T-helper 17 cell (primary cell): Measurements from ENCODE around the gene PRKCD. TPM values are rescaled to one million over a fixed set of nuclear protein-coding genes. Genes with fewer than 3 reads are reported as not detected.

ENCODE experiments used
- ATAC-seq: fragments of 150-1000 bp; cut with Tn5 transposase; 2 replicates; pipeline ENCODE4 v1.10.0; 2021; ENCODE audit warnings: mild to moderate bottlenecking, moderate library complexity
- DNase-seq, 3 donors: peaks; one replicate each; pipeline versions ENCODE4 v3.0.0 to v3.0.0-alpha.2; 2020 to 2021
- H3K9me3 ChIP-seq: one replicate; pipeline ENCODE4 v1.7.0; 2013; ENCODE audit warnings: low read length, mild to moderate bottlenecking; ENCODE audit not compliant: control insufficient read depth, poor library complexity, severe bottlenecking
- H3K27ac Mint-ChIP-seq: one replicate; pipeline ENCODE4 v1.8.0; 2022; ENCODE audit warnings: mild to moderate bottlenecking, moderate library complexity, mixed read lengths
- H3K27me3 Mint-ChIP-seq: one replicate; pipeline ENCODE4 v1.8.0; 2022; ENCODE audit warnings: mixed read lengths
- H3K36me3 Mint-ChIP-seq: one replicate; pipeline ENCODE4 v1.8.0; 2022; ENCODE audit warnings: low read depth, mixed read lengths
- H3K4me1 Mint-ChIP-seq: one replicate; pipeline ENCODE4 v1.8.0; 2022; ENCODE audit warnings: mild to moderate bottlenecking, mixed read lengths
- H3K4me3 Mint-ChIP-seq: one replicate; pipeline ENCODE4 v1.8.0; 2022; ENCODE audit warnings: mild to moderate bottlenecking, moderate library complexity, mixed read lengths
- total RNA-seq, 4 donors: library from RNA in 2 of 4; stranded (reverse) in 2 of 4; gene quantifications; one replicate each; pipeline ENCODE4 v1.2.3 and lab custom pipeline; 2022 to 2026

Gene PRKCD
- total RNA-seq, 2 donors from 2014 or later = 27.3 to 35.0 TPM

- no peaks in the 10 kb centered on the region for H3K9me3 ChIP-seq
- ATAC-seq = peak; percentile 96
- no peaks in the 10 kb centered on the region for H3K36me3 Mint-ChIP-seq
- H3K4me1 Mint-ChIP-seq = peaks cover 3% of the 10 kb centered on the region
- H3K27ac Mint-ChIP-seq = no peak overlapping the region
- peak; percentile 54 to 74 (median 54) for DNase-seq
- no peak overlapping the region for H3K4me3 Mint-ChIP-seq
- no peaks in the 10 kb centered on the region for H3K27me3 Mint-ChIP-seq
These were observed 59.0 kb downstream of the PRKCD start for GRCh38 chr3:53219895-53220483.

- ATAC-seq = no peak
- H3K4me3 Mint-ChIP-seq = no peak overlapping the region
- no peaks in the 10 kb centered on the region for H3K36me3 Mint-ChIP-seq
- H3K27ac Mint-ChIP-seq = peak overlapping the region; percentile 6
- H3K9me3 ChIP-seq = no peaks in the 10 kb centered on the region
- no peak for DNase-seq
- H3K27me3 Mint-ChIP-seq = no peaks in the 10 kb centered on the region
- peaks cover 3% of the 10 kb centered on the region for H3K4me1 Mint-ChIP-seq
These were observed 60.3 kb downstream of the PRKCD start for GRCh38 chr3:53221345-53221744.

DNA sequence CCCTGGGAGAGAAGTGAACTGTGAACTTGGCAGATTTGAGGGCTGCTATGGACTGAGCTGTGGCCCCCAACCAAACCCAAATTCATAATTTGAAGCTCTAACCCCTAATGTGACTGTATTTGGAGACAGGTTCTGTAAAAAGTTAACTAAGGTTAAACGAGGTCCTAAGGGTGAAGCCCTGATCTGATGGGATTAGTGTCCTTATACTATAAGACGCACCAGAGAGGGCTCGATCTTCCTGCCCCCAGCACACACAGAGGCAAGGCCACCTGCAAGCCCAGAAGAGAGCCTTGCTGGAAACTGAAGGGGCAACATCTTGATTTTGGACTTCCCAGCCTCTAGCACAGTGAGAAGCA lies 60.8 kb downstream of the PRKCD start:
- H3K9me3 ChIP-seq = no peaks in the 10 kb centered on the region
- DNase-seq = no peak
- no peak for ATAC-seq
- no peak overlapping the region for H3K4me3 Mint-ChIP-seq
- H3K27ac Mint-ChIP-seq = peak overlapping the region; percentile 6
- H3K36me3 Mint-ChIP-seq = no peaks in the 10 kb centered on the region
- peaks cover 3% of the 10 kb centered on the region for H3K4me1 Mint-ChIP-seq
- no peaks in the 10 kb centered on the region for H3K27me3 Mint-ChIP-seq

DNA sequence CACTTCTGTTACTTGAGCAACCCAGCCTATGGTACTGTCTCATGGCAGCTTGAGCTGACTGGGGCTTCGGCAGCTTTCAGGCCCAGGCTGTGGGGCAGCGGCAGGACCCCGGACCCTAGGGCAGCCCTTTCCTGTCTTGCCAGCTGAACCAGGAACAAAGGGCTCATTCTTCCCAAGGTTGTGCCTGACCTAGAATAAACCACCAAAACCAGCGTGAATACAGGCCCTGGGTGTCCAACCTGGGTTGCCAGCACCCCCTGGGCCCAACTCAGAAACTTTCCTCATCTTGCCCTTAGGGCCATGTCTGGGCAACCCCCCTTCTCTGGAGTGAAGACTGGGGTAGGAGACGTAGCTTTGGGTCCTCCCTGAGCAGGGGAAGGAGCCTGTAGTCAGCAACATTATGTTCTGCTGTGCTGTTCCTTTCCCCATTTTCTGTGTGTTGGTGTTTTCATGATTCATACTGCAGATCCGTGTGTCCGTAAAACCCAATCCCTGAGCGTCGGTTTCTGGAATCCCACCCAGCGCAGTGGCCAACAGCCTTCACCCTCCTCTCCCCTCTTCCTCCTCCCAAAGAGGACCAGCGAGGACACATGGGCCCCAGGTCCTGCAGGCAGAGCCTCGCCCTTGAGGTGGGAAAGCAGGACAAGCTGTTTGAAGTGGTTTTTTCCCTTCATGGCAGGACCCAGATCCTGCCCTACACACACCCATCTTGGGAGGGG lies 61.3 kb downstream of the PRKCD start:
- Mint-ChIP-seq H3K27me3 (no peaks in the 10 kb centered on the region), H3K27ac (no peak overlapping the region), H3K36me3 (peaks cover 1% of the 10 kb centered on the region), H3K4me3 (no peak overlapping the region), H3K4me1 (peaks cover 3% of the 10 kb centered on the region)
- no peaks in the 10 kb centered on the region for H3K9me3 ChIP-seq
- ATAC-seq (no peak), DNase-seq (no peak)

GRCh38 chr3:53223025-53223424 lies 62.0 kb downstream of the PRKCD start:
- H3K9me3 ChIP-seq = no peaks in the 10 kb centered on the region
- H3K36me3 Mint-ChIP-seq = peaks cover 2% of the 10 kb centered on the region
- no peaks in the 10 kb centered on the region for H3K27me3 Mint-ChIP-seq
- H3K4me1 Mint-ChIP-seq = peaks cover 3% of the 10 kb centered on the region
- H3K4me3 Mint-ChIP-seq = no peak overlapping the region
- DNase-seq (no peak), ATAC-seq (no peak)
- no peak overlapping the region for H3K27ac Mint-ChIP-seq

DNA sequence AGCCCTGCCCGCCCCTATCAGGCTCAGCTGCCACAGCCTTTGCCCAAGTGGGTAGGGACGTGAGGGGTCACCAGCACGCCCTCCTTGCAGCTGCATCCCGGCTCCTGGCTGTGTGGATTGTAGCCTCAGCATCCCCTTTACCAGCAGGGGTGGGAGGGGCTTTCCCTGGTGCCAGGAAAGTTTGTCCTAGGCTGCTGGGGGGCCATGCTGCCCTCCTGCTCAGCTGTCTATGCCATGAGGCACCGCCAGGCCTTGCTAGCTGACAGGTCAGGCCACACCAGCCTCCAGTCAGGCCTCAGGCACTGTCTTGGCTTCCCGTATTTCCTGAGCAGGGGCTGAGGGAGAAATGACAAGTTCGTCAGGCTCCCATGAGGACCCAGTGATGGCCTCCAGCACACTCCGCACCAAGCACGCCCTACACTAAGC lies 62.5 kb downstream of the PRKCD start:
- peak overlapping the region; percentile 78 for H3K27ac Mint-ChIP-seq

GRCh38 chr3:53224026-53224425 lies 63.0 kb downstream of the PRKCD start:
- Mint-ChIP-seq H3K4me1 (no peaks in the 10 kb centered on the region), H3K27me3 (no peaks in the 10 kb centered on the region), H3K27ac (peak overlapping the region; percentile 78), H3K36me3 (peaks cover 2% of the 10 kb centered on the region), H3K4me3 (no peak overlapping the region)
- no peaks in the 10 kb centered on the region for H3K9me3 ChIP-seq
- no peak for DNase-seq
- ATAC-seq = no peak

More for the DNA sequence above, 62.5 kb downstream of the PRKCD start:
- Mint-ChIP-seq H3K4me3 (no peak overlapping the region), H3K27me3 (no peaks in the 10 kb centered on the region), H3K4me1 (no peaks in the 10 kb centered on the region), H3K36me3 (peaks cover 2% of the 10 kb centered on the region)
- ATAC-seq (no peak), DNase-seq (no peak)
- no peaks in the 10 kb centered on the region for H3K9me3 ChIP-seq

DNA sequence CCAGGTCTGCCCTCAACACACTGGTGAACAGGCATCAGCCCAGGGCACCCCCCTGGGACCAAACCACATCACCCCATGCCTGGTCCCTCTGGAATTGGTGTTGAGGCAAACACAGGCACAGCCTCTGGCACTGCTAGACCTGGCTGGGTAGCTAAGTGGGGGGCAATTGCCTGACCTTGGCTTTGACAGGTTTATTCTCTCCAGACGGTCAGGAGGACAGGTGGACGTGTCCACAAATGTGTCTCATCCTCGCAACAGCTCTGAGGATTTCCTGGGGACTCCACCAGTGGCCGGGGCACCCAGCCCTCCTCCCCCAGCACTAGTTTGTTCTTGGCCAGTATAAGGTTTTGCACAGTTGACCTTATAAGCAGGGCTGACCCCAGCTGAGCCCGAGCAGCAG lies 63.5 kb downstream of the PRKCD start:
- no peaks in the 10 kb centered on the region for H3K9me3 ChIP-seq
- no peak for ATAC-seq
- no peaks in the 10 kb centered on the region for H3K4me1 Mint-ChIP-seq
- no peak overlapping the region for H3K4me3 Mint-ChIP-seq
- DNase-seq = no peak
- no peaks in the 10 kb centered on the region for H3K27me3 Mint-ChIP-seq
- H3K27ac Mint-ChIP-seq = peak overlapping the region; percentile 78
- peaks cover 2% of the 10 kb centered on the region for H3K36me3 Mint-ChIP-seq

DNA sequence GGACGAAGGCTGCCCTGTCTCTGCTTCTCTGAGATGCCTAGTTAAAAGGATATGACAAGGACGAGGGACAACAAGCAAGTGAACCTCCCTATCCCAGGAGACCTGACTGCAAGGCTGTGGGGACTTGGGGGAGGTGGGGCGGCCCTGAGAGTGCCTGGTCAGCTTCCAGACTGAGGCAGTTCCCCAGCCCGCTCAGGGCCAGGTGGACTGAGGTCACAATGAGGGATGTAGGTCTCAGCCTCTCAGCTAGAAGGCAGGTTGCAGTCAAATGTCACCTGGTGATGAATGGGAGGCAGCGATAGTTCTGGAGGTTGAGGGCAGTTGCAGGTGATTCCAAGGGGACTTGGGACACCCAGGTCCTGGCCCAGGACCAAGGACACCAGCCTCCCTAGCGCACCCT lies 64.2 kb downstream of the PRKCD start:
- Mint-ChIP-seq H3K4me1 (no peaks in the 10 kb centered on the region), H3K4me3 (no peak overlapping the region), H3K27ac (no peak overlapping the region), H3K27me3 (no peaks in the 10 kb centered on the region), H3K36me3 (peaks cover 2% of the 10 kb centered on the region)
- H3K9me3 ChIP-seq = no peaks in the 10 kb centered on the region
- ATAC-seq (no peak), DNase-seq (no peak)

DNA sequence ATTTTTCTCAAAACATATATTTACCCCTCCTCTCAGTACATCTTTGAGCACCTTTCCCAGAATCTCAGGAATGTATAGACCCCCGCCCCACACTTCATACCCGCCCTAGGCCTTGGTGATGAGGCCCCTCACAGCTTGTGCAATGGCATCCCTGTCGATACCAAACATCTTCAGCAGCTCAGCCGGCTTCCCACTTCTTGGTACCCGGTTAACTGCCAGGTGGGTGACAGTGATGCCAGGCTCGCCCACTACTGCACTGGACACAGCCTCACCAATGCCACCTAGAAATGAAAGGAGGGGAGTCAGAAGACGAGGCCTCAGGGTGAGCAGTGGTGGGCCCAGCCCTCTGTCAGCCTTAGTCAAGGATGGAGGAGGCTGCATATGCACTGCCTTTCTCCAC lies 64.6 kb downstream of the PRKCD start:
- DNase-seq (no peak), ATAC-seq (no peak)
- H3K9me3 ChIP-seq = no peaks in the 10 kb centered on the region
- Mint-ChIP-seq H3K36me3 (peaks cover 2% of the 10 kb centered on the region), H3K4me3 (no peak overlapping the region), H3K4me1 (no peaks in the 10 kb centered on the region), H3K27me3 (no peaks in the 10 kb centered on the region), H3K27ac (no peak overlapping the region)

DNA sequence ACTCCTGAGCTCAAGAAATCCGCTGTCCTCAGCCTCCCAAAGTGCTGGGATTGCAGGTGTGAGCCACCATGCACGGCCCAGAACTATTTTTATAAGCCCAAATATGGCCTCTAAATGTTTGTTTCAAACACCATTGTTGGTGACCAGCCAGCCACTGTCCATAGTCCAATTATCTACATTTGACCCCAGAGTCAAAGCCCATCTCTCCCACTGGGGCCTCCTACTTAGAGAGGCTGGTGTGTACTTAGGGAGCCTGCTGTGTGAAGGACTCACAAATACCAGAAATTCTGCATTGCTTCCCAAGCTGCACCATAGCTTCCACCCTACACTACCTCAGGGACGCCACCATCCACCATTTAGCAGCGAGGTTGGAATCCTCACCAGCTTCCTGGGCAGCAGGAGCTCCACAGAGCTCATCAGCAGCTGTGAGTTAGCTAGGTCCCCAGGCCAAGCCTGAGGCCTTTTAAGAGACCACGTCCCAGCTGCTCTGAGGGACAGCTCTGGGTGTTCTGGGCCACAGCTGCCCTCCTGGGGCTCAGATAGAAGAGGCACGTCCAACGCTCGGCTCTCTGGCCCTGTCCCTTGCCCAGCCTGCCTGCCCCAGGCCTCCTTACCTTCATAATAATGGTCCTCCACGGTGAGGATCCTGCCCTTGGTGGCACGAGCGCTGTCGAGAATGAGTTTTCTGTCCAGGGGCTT lies 65.3 kb downstream of the PRKCD start:
- ATAC-seq = no peak
- peaks cover 2% of the 10 kb centered on the region for H3K36me3 Mint-ChIP-seq
- H3K4me3 Mint-ChIP-seq = no peak overlapping the region
- H3K27me3 Mint-ChIP-seq = no peaks in the 10 kb centered on the region
- DNase-seq = no peak
- H3K4me1 Mint-ChIP-seq = no peaks in the 10 kb centered on the region
- H3K9me3 ChIP-seq = no peaks in the 10 kb centered on the region
- H3K27ac Mint-ChIP-seq = no peak overlapping the region

DNA sequence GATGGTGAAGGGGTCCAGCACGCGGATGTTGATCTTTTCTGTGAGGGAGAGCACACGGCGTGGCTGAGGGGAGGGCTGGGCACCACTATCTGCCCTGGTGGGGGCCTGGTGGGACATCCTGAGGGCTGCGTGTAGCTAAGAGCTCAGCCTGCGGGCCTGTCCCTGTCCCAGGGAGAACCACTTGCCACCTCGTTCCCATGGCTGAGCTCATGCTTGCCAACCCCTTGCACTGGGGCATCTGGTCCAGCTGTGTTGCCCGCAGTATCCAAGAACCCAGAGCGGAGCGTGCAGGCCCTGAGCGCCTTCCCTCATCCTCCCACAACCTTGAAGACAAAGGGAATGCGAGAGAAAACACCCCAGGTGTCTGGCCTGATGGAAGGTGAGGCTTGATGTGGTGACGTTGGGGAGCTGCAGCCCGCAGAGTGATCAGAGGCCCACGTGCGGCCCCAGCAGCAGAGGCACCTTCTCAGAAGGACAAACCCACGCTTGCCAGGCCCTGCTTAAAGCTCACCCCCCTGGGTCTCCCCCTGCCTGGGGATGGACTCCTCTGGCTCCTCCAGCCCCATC lies 65.9 kb downstream of the PRKCD start:
- Mint-ChIP-seq H3K4me1 (no peaks in the 10 kb centered on the region), H3K27me3 (no peaks in the 10 kb centered on the region), H3K36me3 (peaks cover 2% of the 10 kb centered on the region), H3K27ac (peak overlapping the region; percentile 45), H3K4me3 (no peak overlapping the region)
- DNase-seq (no peak), ATAC-seq (no peak)
- H3K9me3 ChIP-seq = no peaks in the 10 kb centered on the region

GRCh38 chr3:53227993-53228885 lies 67.2 kb downstream of the PRKCD start:
- Mint-ChIP-seq H3K4me3 (no peak overlapping the region), H3K36me3 (peaks cover 2% of the 10 kb centered on the region), H3K27me3 (no peaks in the 10 kb centered on the region), H3K4me1 (no peaks in the 10 kb centered on the region), H3K27ac (no peak overlapping the region)
- no peak for ATAC-seq
- no peak for DNase-seq
- no peaks in the 10 kb centered on the region for H3K9me3 ChIP-seq
